ENCODE measurements around the gene SPATA33.
A peak's percentile ranks its signal among the peaks of the same experiment; 100 is the strongest.

Gene SPATA33

GRCh38 chr16:89653656-89654295, 3.9 kb upstream of the SPATA33 start:
- Histone ChIP-seq H4K20me1 (ENCODE audit: insufficient read depth, low read length) (no peaks in the 10 kb centered on the region), H3K9me3 (replicated peaks; ENCODE audit: insufficient read depth, low read length) (no peaks in the 10 kb centered on the region), H3K9ac (ENCODE audit: low read length) (no peak overlapping the region), H3K79me2 (ENCODE audit: low read length) (peaks cover 33% of the 10 kb centered on the region), H3K4me3 (ENCODE audit: low read length) (no peak overlapping the region), H3F3A (ENCODE audit: insufficient read depth, low read length) (no peaks in the 10 kb centered on the region), H3K36me3 (replicated peaks; ENCODE audit: insufficient read depth, low read length) (no peaks in the 10 kb centered on the region), H3K27me3 (replicated peaks; ENCODE audit: insufficient read depth, low read length) (no peaks in the 10 kb centered on the region), H3K9me2 (replicated peaks; ENCODE audit: insufficient read depth, low read length) (no peaks in the 10 kb centered on the region), H2AFZ (ENCODE audit: low read length) (no peak overlapping the region), H3K4me2 (ENCODE audit: low read depth, low read length) (no peak overlapping the region), H3K4me1 (ENCODE audit: low read length) (no peaks in the 10 kb centered on the region), H3K27ac (ENCODE audit: low read length) (no peak overlapping the region)
- TF ChIP-seq EZH2phosphoT487 (IDR thresholded peaks at IDR 0.05; ENCODE audit: low read length) (no peak), EZH2 (optimal IDR thresholded peaks at IDR 0.05; ENCODE audit: low read depth, low read length) (no peak), CTCF (IDR thresholded peaks at IDR 0.05; ENCODE audit: low read length) (no peak)
- no peak for DNase-seq

GRCh38 chr16:89655062-89655643, 2.5 kb upstream of the SPATA33 start:
- no peaks in the 10 kb centered on the region for H3K9me3 ChIP-seq (replicated peaks; ENCODE audit: insufficient read depth, low read length)
- no peak overlapping the region for H2AFZ ChIP-seq (ENCODE audit: low read length)
- H3F3A ChIP-seq (ENCODE audit: insufficient read depth, low read length): no peaks in the 10 kb centered on the region
- H3K9me2 ChIP-seq (replicated peaks; ENCODE audit: insufficient read depth, low read length): no peaks in the 10 kb centered on the region
- H3K4me2 ChIP-seq (ENCODE audit: low read depth, low read length): no peak overlapping the region
- no peaks in the 10 kb centered on the region for H3K4me1 ChIP-seq (ENCODE audit: low read length)
- H3K36me3 ChIP-seq (replicated peaks; ENCODE audit: insufficient read depth, low read length): no peaks in the 10 kb centered on the region
- H3K27ac ChIP-seq (ENCODE audit: low read length): no peak overlapping the region
- H3K4me3 ChIP-seq (ENCODE audit: low read length): no peak overlapping the region
- H3K9ac ChIP-seq (ENCODE audit: low read length): no peak overlapping the region
- TF ChIP-seq EZH2 (optimal IDR thresholded peaks at IDR 0.05; ENCODE audit: low read depth, low read length): no peak
- no peak for TF ChIP-seq CTCF (IDR thresholded peaks at IDR 0.05; ENCODE audit: low read length)
- no peak for TF ChIP-seq EZH2phosphoT487 (IDR thresholded peaks at IDR 0.05; ENCODE audit: low read length)
- no peaks in the 10 kb centered on the region for H3K27me3 ChIP-seq (replicated peaks; ENCODE audit: insufficient read depth, low read length)
- H3K79me2 ChIP-seq (ENCODE audit: low read length): peaks cover 37% of the 10 kb centered on the region
- no peaks in the 10 kb centered on the region for H4K20me1 ChIP-seq (ENCODE audit: insufficient read depth, low read length)
- no peak for DNase-seq

GRCh38 chr16:89656435-89657121, 1.1 kb upstream of the SPATA33 start:
- Histone ChIP-seq H3K36me3 (replicated peaks; ENCODE audit: insufficient read depth, low read length) (no peaks in the 10 kb centered on the region; the same call in 1 of the 2 replicates), H3K9me2 (replicated peaks; ENCODE audit: insufficient read depth, low read length) (no peaks in the 10 kb centered on the region), H3F3A (ENCODE audit: insufficient read depth, low read length) (no peaks in the 10 kb centered on the region), H3K4me3 (ENCODE audit: low read length) (peak overlapping the region; percentile 84), H3K9me3 (replicated peaks; ENCODE audit: insufficient read depth, low read length) (no peaks in the 10 kb centered on the region), H3K4me1 (ENCODE audit: low read length) (no peaks in the 10 kb centered on the region), H3K4me2 (ENCODE audit: low read depth, low read length) (peak overlapping the region; percentile 37; the same call in 1 of the 2 replicates), H3K27ac (ENCODE audit: low read length) (no peak overlapping the region), H2AFZ (ENCODE audit: low read length) (no peak overlapping the region), H3K79me2 (ENCODE audit: low read length) (peaks cover 37% of the 10 kb centered on the region), H4K20me1 (ENCODE audit: insufficient read depth, low read length) (no peaks in the 10 kb centered on the region), H3K27me3 (replicated peaks; ENCODE audit: insufficient read depth, low read length) (no peaks in the 10 kb centered on the region), H3K9ac (ENCODE audit: low read length) (peak overlapping the region; percentile 75; the same call in 1 of the 2 replicates)
- TF ChIP-seq EZH2 (optimal IDR thresholded peaks at IDR 0.05; ENCODE audit: low read depth, low read length): no peak
- no peak for TF ChIP-seq EZH2phosphoT487 (IDR thresholded peaks at IDR 0.05; ENCODE audit: low read length)
- no peak for TF ChIP-seq CTCF (IDR thresholded peaks at IDR 0.05; ENCODE audit: low read length)
- no peak for DNase-seq

Data from MM.1S (cell line).